MM.1S (cell line): ENCODE measurements around the gene KLHL25.

Experiments used
- EZH2 ChIP-seq: fragments of 300-600 bp; sonication (generic); optimal IDR thresholded peaks from 2 replicates; pipeline ENCODE3; 2017; ENCODE audit warnings: low read depth, mild to moderate bottlenecking, antibody characterized with exemption, low read length, mixed read lengths
- TF ChIP-seq, protein P1 (sequence below): fragments of 300-600 bp; sonication (generic); IDR thresholded peaks from 2 replicates; pipeline ENCODE4 v1.5.1; 2016; ENCODE audit warnings: antibody characterized with exemption, low read length, mixed read lengths

GRCh38 chr15:85788771-85789495 is 5.8 kb downstream of the KLHL25 start:
- TF ChIP-seq, protein P1, sequence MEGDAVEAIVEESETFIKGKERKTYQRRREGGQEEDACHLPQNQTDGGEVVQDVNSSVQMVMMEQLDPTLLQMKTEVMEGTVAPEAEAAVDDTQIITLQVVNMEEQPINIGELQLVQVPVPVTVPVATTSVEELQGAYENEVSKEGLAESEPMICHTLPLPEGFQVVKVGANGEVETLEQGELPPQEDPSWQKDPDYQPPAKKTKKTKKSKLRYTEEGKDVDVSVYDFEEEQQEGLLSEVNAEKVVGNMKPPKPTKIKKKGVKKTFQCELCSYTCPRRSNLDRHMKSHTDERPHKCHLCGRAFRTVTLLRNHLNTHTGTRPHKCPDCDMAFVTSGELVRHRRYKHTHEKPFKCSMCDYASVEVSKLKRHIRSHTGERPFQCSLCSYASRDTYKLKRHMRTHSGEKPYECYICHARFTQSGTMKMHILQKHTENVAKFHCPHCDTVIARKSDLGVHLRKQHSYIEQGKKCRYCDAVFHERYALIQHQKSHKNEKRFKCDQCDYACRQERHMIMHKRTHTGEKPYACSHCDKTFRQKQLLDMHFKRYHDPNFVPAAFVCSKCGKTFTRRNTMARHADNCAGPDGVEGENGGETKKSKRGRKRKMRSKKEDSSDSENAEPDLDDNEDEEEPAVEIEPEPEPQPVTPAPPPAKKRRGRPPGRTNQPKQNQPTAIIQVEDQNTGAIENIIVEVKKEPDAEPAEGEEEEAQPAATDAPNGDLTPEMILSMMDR = no peak
- no peak for TF ChIP-seq EZH2
